ENCODE measurements around the gene PPP1R18. TPM values are rescaled to one million over a fixed set of nuclear protein-coding genes. Genes with fewer than 3 reads are reported as not detected.
A peak's percentile ranks its signal among the peaks of the same experiment; 100 is the strongest.

Gene PPP1R18
- total and polyA plus RNA-seq, 9 of the 15 experiments (the other 6 are each of a cell fraction or from before 2014, with no cell fraction given), result 12.0 to 99.2 (median 42.6) TPM

DNA sequence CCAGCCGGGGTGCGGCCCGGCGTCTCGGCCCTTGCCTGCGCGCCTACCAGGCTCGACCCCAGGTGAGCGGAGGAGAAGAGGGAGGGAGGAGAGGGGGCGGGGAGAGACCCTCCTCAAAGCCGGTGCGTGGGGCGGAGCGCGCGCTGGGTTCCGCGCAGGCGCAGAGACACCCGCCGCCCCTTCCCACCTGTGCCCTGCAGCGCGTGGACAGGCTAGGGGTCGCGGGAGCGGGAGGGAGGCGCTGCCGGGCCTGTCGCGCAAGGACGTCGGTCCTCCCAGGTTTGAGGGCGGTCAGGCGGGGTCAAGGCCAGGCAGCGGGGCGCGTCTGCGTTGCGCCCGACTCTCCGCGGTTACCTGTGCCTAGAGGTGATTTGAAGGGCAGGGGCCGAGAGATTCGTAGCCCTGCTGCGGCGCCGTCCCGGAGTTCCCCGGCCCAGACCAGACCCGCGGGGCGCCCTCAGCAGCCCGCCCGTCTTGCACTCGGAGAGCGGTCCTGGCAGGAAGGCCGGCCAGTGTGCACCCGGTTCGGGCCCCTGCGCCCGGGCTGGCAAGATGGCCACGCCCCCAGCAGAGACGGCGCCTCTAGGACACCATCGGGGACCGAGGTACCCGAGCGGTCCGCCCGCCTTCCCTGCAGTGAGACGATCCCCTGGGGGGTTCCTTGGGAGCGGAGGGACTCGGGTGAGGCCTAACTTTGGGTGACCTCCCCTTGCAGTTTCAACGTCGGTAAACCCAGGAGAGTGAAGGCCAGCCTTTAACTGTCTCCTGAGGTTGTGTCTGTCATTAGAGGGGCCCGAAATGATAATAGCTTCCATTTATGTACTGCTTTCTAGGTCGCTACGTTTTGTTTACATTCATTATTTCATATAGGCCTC, 39.0 kb downstream of the PPP1R18 start (continued):
- TF ChIP-seq, protein P1, sequence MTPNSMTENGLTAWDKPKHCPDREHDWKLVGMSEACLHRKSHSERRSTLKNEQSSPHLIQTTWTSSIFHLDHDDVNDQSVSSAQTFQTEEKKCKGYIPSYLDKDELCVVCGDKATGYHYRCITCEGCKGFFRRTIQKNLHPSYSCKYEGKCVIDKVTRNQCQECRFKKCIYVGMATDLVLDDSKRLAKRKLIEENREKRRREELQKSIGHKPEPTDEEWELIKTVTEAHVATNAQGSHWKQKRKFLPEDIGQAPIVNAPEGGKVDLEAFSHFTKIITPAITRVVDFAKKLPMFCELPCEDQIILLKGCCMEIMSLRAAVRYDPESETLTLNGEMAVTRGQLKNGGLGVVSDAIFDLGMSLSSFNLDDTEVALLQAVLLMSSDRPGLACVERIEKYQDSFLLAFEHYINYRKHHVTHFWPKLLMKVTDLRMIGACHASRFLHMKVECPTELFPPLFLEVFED (CRISPR knock-in tag; conservative IDR thresholded peaks at IDR 0.05), result no peak
- TF ChIP-seq ZNF324 (CRISPR knock-in tag; IDR thresholded peaks at IDR 0.05), result no peak
- TF ChIP-seq CBX8 (IDR thresholded peaks at IDR 0.05; ENCODE audit: borderline replicate concordance, extremely low read depth, low read depth, low read length, poor library complexity, severe bottlenecking), result no peak
- TF ChIP-seq ZNF778 (CRISPR knock-in tag; IDR thresholded peaks at IDR 0.05), result no peak
- peak; percentile 64 for TF ChIP-seq KDM5B (IDR thresholded peaks at IDR 0.05; ENCODE audit: insufficient replicate concordance, low read depth, low read length)
- TF ChIP-seq, protein P2, sequence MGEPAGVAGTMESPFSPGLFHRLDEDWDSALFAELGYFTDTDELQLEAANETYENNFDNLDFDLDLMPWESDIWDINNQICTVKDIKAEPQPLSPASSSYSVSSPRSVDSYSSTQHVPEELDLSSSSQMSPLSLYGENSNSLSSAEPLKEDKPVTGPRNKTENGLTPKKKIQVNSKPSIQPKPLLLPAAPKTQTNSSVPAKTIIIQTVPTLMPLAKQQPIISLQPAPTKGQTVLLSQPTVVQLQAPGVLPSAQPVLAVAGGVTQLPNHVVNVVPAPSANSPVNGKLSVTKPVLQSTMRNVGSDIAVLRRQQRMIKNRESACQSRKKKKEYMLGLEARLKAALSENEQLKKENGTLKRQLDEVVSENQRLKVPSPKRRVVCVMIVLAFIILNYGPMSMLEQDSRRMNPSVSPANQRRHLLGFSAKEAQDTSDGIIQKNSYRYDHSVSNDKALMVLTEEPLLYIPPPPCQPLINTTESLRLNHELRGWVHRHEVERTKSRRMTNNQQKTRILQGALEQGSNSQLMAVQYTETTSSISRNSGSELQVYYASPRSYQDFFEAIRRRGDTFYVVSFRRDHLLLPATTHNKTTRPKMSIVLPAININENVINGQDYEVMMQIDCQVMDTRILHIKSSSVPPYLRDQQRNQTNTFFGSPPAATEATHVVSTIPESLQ (CRISPR knock-in tag; IDR thresholded peaks at IDR 0.05), result peak; percentile 74; the same call in 1 of the 2 replicates
- TF ChIP-seq, protein P3, sequence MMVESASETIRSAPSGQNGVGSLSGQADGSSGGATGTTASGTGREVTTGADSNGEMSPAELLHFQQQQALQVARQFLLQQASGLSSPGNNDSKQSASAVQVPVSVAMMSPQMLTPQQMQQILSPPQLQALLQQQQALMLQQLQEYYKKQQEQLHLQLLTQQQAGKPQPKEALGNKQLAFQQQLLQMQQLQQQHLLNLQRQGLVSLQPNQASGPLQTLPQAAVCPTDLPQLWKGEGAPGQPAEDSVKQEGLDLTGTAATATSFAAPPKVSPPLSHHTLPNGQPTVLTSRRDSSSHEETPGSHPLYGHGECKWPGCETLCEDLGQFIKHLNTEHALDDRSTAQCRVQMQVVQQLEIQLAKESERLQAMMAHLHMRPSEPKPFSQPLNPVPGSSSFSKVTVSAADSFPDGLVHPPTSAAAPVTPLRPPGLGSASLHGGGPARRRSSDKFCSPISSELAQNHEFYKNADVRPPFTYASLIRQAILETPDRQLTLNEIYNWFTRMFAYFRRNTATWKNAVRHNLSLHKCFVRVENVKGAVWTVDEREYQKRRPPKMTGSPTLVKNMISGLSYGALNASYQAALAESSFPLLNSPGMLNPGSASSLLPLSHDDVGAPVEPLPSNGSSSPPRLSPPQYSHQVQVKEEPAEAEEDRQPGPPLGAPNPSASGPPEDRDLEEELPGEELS (CRISPR knock-in tag; IDR thresholded peaks at IDR 0.05; ENCODE audit: borderline replicate concordance), result no peak; the same call in 1 of the 2 replicates
- peak; percentile 12; the same call in 1 of the 2 replicates for TF ChIP-seq ETV1 (tag; conservative IDR thresholded peaks at IDR 0.05; ENCODE audit: low read depth)
- TF ChIP-seq CTBP1 (IDR thresholded peaks at IDR 0.05; ENCODE audit: borderline replicate concordance), result peak; percentile 95
- TF ChIP-seq FOXP1 (CRISPR knock-in tag; IDR thresholded peaks at IDR 0.05), result peak; percentile 21
- TF ChIP-seq CHD4 (IDR thresholded peaks at IDR 0.05; ENCODE audit: insufficient read depth, insufficient replicate concordance, low read depth, low read length, poor library complexity, severe bottlenecking), result peak; percentile 70
- no peak for TF ChIP-seq TFAM (CRISPR knock-in tag; conservative IDR thresholded peaks at IDR 0.05)
- TF ChIP-seq, protein P4, sequence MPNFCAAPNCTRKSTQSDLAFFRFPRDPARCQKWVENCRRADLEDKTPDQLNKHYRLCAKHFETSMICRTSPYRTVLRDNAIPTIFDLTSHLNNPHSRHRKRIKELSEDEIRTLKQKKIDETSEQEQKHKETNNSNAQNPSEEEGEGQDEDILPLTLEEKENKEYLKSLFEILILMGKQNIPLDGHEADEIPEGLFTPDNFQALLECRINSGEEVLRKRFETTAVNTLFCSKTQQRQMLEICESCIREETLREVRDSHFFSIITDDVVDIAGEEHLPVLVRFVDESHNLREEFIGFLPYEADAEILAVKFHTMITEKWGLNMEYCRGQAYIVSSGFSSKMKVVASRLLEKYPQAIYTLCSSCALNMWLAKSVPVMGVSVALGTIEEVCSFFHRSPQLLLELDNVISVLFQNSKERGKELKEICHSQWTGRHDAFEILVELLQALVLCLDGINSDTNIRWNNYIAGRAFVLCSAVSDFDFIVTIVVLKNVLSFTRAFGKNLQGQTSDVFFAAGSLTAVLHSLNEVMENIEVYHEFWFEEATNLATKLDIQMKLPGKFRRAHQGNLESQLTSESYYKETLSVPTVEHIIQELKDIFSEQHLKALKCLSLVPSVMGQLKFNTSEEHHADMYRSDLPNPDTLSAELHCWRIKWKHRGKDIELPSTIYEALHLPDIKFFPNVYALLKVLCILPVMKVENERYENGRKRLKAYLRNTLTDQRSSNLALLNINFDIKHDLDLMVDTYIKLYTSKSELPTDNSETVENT (CRISPR knock-in tag; IDR thresholded peaks at IDR 0.05), result peak; percentile 83
- TF ChIP-seq ZNF696 (CRISPR knock-in tag; conservative IDR thresholded peaks at IDR 0.05), result no peak
- TF ChIP-seq GTF2A2 (tag; IDR thresholded peaks at IDR 0.05), result peak; percentile 67; the same call in 1 of the 2 replicates
- TF ChIP-seq ESRRB (CRISPR knock-in tag; IDR thresholded peaks at IDR 0.05; ENCODE audit: borderline replicate concordance), result no peak
- peak; percentile 75 for TF ChIP-seq GATAD2A (IDR thresholded peaks at IDR 0.05)
- TF ChIP-seq FOXK1 (CRISPR knock-in tag; IDR thresholded peaks at IDR 0.05; ENCODE audit: borderline replicate concordance), result peak; percentile 65; the same call in 1 of the 2 replicates
- TF ChIP-seq MCM3 (IDR thresholded peaks at IDR 0.05), result no peak
